Measurements from ENCODE around the gene ARF6.

DNA sequence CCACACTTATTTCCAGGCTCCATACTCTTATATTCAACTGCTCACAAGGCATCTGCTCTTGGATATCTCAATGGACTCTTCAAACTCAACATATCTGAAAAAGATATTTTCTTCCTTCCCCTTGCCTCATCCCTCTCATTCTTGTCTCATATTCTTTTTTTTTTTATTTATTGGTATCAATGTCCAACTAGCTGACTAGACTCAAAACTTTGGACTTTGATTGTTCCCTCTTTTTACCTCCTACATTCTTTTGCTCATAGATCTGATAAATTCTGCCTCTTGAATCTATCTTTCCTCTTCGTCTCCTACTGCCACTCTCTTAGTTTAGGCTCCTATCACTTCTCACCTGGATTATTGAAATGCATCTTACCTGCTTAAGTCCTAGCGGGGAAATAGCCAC, 25.8 kb downstream of the ARF6 start:
- no peak for TF ChIP-seq CTCF (conservative IDR thresholded peaks at IDR 0.05 in 1 of 2, IDR thresholded peaks at IDR 0.05 in 1 of 2; ENCODE audit: extremely low read depth in 1 of 2, insufficient read depth in 1 of 2, low read depth in 1 of 2, low read length in 2 of 2)
- TF ChIP-seq EZH2 (IDR thresholded peaks at IDR 0.05; ENCODE audit: borderline replicate concordance, low read length), result no peak

Data from mammary epithelial cell (primary cell).